ENCODE results near the gene STRA8. TPM values are rescaled to one million over a fixed set of nuclear protein-coding genes. Genes with fewer than 3 reads are reported as not detected.
A peak's percentile ranks its signal among the peaks of the same experiment; 100 is the strongest.

The STRA8 gene
- total RNA-seq, 4 donors from 2014 or later = not detected

DNA sequence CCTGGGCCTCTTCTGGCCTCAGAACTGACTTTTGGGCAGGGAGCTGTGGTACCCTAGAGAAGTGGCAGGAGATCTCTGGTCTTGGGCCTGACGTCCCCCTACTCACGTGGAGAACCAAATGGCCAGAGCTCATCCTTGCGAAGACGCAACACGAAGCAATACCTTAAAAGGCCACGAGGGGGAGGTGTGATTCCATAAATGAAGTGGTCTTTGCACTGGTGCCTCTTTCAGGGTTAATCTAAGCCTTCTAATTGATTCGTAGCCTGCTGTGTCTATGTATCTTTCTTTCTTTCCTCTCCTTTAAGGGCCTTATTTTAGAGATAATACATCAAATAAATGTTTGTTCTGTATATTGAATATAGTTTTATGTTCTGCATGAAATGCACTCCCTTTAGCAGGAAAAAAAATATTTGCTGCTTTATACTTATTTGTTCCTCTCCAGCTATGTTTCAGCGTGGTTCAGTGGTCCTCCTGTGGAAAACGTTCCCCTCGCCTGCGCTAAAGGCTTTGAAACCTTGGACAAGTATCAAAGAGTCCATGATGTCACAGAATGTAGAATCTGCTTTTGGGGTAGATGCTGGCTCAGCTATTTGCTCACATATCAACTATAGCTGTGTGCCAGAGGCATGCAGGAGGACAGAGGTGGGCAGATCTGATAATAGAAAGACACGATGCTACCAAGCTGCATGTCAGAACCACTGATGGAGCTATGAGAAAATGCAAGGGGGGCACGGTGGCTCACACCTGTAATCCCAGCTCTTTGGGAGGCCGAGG lies 41.0 kb downstream of the STRA8 start:
- Histone ChIP-seq H3K4me1 (no peaks in the 10 kb centered on the region), H3K27me3 (no peaks in the 10 kb centered on the region), H3K4me3 (no peak overlapping the region), H3K36me3 (no peaks in the 10 kb centered on the region), H3K27ac (no peak overlapping the region), H3K9me3 (no peaks in the 10 kb centered on the region)
- TF ChIP-seq, protein P1, sequence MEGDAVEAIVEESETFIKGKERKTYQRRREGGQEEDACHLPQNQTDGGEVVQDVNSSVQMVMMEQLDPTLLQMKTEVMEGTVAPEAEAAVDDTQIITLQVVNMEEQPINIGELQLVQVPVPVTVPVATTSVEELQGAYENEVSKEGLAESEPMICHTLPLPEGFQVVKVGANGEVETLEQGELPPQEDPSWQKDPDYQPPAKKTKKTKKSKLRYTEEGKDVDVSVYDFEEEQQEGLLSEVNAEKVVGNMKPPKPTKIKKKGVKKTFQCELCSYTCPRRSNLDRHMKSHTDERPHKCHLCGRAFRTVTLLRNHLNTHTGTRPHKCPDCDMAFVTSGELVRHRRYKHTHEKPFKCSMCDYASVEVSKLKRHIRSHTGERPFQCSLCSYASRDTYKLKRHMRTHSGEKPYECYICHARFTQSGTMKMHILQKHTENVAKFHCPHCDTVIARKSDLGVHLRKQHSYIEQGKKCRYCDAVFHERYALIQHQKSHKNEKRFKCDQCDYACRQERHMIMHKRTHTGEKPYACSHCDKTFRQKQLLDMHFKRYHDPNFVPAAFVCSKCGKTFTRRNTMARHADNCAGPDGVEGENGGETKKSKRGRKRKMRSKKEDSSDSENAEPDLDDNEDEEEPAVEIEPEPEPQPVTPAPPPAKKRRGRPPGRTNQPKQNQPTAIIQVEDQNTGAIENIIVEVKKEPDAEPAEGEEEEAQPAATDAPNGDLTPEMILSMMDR (IDR thresholded peaks at IDR 0.05 in 4 of 5, conservative IDR thresholded peaks at IDR 0.05 in 1 of 5) = peak; percentile 53 to 86 (median 72)
- TF ChIP-seq POLR2A (IDR thresholded peaks at IDR 0.05) = no peak
- intact Hi-C loops (cut with DNase I; ENCODE audit: low total_unique reads) (no loop called here), in situ Hi-C loops (cut with MboI; ENCODE audit: low sequenced_read_pairs in 4 of 4) (loop anchor here in 2 of 4 donors (25.0 kb wide), 2 partner anchors 363 to 738 kb away; no protein-coding TSS in a partner anchor)
- peak; percentile 42 to 68 for ATAC-seq
- peak; percentile 21 to 40 for DNase-seq

DNA sequence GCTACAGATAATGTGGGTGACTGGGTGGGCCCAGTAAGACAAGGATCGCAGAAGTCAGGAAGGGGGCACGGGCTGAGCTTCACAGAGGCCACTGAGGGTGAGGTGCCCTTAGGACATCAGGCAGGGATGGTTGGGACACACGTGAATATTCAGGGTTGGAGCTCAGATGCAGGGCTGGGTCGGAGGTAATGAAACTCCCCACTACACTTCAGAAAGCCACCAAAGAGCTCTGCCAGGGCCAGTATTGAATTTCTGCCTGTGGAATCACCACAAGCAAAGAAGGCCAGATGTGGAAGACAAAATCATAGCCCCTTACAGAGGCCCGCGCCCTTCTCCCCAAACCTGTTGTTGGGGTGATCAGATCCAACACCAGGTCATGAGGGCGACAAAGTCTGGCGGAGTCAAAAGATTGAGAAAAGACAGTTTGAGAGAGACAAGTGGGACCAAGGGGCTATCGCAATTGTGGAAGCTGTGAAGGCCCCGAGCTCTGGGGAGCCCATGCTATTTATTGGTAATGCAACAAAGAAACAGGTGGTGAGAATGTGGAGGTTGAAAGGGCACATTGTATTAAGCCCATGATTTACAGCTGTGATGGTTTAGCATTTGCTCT lies 42.4 kb downstream of the STRA8 start:
- H3K36me3 ChIP-seq = no peaks in the 10 kb centered on the region
- DNase-seq (no peak), ATAC-seq (no peak)
- no peak for TF ChIP-seq POLR2A (IDR thresholded peaks at IDR 0.05)
- TF ChIP-seq, protein P1 (IDR thresholded peaks at IDR 0.05 in 4 of 5, conservative IDR thresholded peaks at IDR 0.05 in 1 of 5) = no peak
- in situ Hi-C loops (cut with MboI; ENCODE audit: low sequenced_read_pairs in 4 of 4) (loop anchor here in 2 of 4 donors (25.0 kb wide), 2 partner anchors 361 to 736 kb away; no protein-coding TSS in a partner anchor), intact Hi-C loops (cut with DNase I; ENCODE audit: low total_unique reads) (no loop called here)
- H3K4me1 ChIP-seq = no peaks in the 10 kb centered on the region
- no peak overlapping the region for H3K27ac ChIP-seq
- no peaks in the 10 kb centered on the region for H3K27me3 ChIP-seq
- no peak overlapping the region for H3K4me3 ChIP-seq
- H3K9me3 ChIP-seq = no peaks in the 10 kb centered on the region

DNA sequence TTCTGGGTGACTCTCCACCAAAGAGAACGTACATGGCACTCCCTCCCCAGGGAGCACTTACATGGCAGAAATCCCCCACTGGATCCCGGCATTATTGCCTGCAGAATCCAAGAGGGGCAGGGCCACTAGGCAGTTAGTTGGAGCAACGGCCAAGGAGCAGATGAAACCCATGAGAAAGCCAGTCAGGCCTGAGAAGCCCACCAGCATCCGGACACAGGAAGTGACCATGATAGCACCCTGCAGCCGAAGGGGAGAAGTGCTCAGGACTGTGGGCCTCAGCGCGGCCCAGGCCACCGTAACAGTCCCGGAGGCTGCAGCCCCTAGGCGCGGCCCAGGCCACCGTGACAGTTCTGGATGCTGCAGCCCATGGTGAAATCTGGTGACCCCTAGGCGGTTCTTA lies 43.5 kb downstream of the STRA8 start:
- intact Hi-C loops (cut with DNase I; ENCODE audit: low total_unique reads) = no loop called here
- in situ Hi-C loops (cut with MboI; ENCODE audit: low sequenced_read_pairs in 4 of 4) = loop anchor here in 2 of 4 donors (25.0 kb wide), 2 partner anchors 360 to 735 kb away; no protein-coding TSS in a partner anchor
- no peak overlapping the region for H3K4me3 ChIP-seq
- no peaks in the 10 kb centered on the region for H3K36me3 ChIP-seq
- TF ChIP-seq, protein P1 (IDR thresholded peaks at IDR 0.05 in 4 of 5, conservative IDR thresholded peaks at IDR 0.05 in 1 of 5) = no peak
- no peak for TF ChIP-seq POLR2A (IDR thresholded peaks at IDR 0.05)
- H3K27me3 ChIP-seq = no peaks in the 10 kb centered on the region
- DNase-seq (no peak), ATAC-seq (no peak)
- H3K9me3 ChIP-seq = no peaks in the 10 kb centered on the region
- H3K27ac ChIP-seq = no peak overlapping the region
- H3K4me1 ChIP-seq = peaks cover 0 to 10% of the 10 kb centered on the region in 2 donors

DNA sequence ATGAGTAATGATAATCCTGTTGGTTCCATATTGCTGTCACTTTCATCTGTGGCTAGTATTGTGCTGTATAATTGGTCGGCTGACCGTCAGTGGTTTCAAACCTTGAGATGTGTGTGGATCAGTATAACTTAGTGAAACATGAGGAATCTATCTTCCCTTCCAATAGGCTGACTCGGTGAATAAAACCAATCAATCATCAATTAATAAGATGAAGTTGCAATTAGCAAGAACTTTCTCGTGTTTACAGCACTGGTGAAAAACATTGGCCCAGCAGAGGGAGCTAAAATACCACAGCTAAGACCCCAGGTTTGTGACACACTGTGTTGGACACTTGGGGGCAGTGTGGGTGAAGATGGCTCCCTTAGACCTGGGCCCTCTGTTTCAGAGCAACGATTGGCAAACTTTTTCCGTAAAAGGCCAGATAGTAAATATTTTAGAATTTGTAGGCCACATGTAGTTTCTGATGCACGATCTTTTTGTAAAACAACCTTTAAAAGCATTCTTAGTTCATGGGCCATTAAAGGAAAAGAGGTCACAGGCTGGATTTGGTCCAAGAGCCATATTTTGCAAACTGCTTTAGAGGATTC lies 47.8 kb downstream of the STRA8 start:
- no peaks in the 10 kb centered on the region for H3K27me3 ChIP-seq
- in situ Hi-C loops (cut with MboI; ENCODE audit: low sequenced_read_pairs in 4 of 4) (loop anchor here (5.0 to 25.0 kb wide), 8 partner anchors 51 to 731 kb away; partner anchors contain the start of gene NUP205 (in 3 of the 4)), intact Hi-C loops (cut with DNase I; ENCODE audit: low total_unique reads) (loop anchor here (1.0 to 2.0 kb wide), 4 partner anchors 54 to 363 kb away; partner anchors contain the start of gene CNOT4)
- H3K4me1 ChIP-seq = peaks cover 19 to 33% of the 10 kb centered on the region in 2 donors
- H3K27ac ChIP-seq = no peak overlapping the region
- ATAC-seq (peak; percentile 86 to 96), DNase-seq (peak; percentile 68 to 73)
- no peak for TF ChIP-seq POLR2A (IDR thresholded peaks at IDR 0.05)
- TF ChIP-seq, protein P1 (IDR thresholded peaks at IDR 0.05 in 4 of 5, conservative IDR thresholded peaks at IDR 0.05 in 1 of 5) = peak; percentile 88 to 98 (median 89)
- H3K9me3 ChIP-seq = no peaks in the 10 kb centered on the region
- H3K36me3 ChIP-seq = no peaks in the 10 kb centered on the region
- H3K4me3 ChIP-seq = no peak overlapping the region
